H1 (cell line): Measurements from ENCODE around the gene PHGDH. TPM values are rescaled to one million over a fixed set of nuclear protein-coding genes. Genes with fewer than 3 reads are reported as not detected.
A peak's percentile ranks its signal among the peaks of the same experiment; 100 is the strongest.

Experiments used
- CTCF ChIA-PET: fragments of 300-600 bp; sonication (Branson Sonifier 250); formaldehyde crosslinking; loops from one replicate; lab custom pipeline; 2021; ENCODE audit not compliant: partially characterized antibody; lab: Charles Lee
- POLR2A ChIA-PET: fragments of 300-600 bp; sonication (Branson Sonifier 250); formaldehyde crosslinking; loops from one replicate; lab custom pipeline; 2021; ENCODE audit warnings: inconsistent platforms; ENCODE audit not compliant: partially characterized antibody; lab: Charles Lee
- DNase-seq, 2 experiments: peaks; one replicate each; pipeline versions ENCODE4 v3.0.0 to v3.0.0-alpha.2; 2010 to 2022; ENCODE audit warnings: low spot score in 2 of 2, low read depth in 1 of 2, mixed read lengths in 1 of 2
- FAIRE-seq: peaks from 2 replicates; lab custom pipeline; 2011; peaks lifted over from hg19 to GRCh38; lab: Jason Lieb, UNC
- H2AFZ ChIP-seq: 2 replicates; pipeline ENCODE4 v1.8.1; 2012; ENCODE audit warnings: low read length, inconsistent platforms
- H2AK5ac ChIP-seq: 2 replicates; pipeline ENCODE4 v1.6.1; 2013; ENCODE audit warnings: low read depth, low read length
- H2BK120ac ChIP-seq: replicated peaks from 2 replicates; pipeline ENCODE3; 2013; ENCODE audit warnings: low read depth, low read length, inconsistent platforms
- H2BK12ac ChIP-seq: 2 replicates; pipeline ENCODE4 v1.6.1; 2013; ENCODE audit warnings: low read depth, low read length
- H2BK15ac ChIP-seq: 2 replicates; pipeline ENCODE4 v1.6.1; 2013; ENCODE audit warnings: low read length
- H2BK20ac ChIP-seq: 2 replicates; pipeline ENCODE4 v1.6.1; 2013; ENCODE audit warnings: low read length
- H2BK5ac ChIP-seq: 2 replicates; pipeline ENCODE4 v1.6.1; 2013; ENCODE audit warnings: low read depth, low read length
- H3K14ac ChIP-seq: 2 replicates; pipeline ENCODE4 v1.6.1; 2013; ENCODE audit warnings: inconsistent platforms; ENCODE audit not compliant: insufficient read length
- H3K18ac ChIP-seq: 2 replicates; pipeline ENCODE4 v1.6.1; 2013; ENCODE audit warnings: low read length; ENCODE audit errors: extremely low read depth
- H3K23ac ChIP-seq: 2 replicates; pipeline ENCODE4 v1.6.1; 2013; ENCODE audit warnings: inconsistent platforms; ENCODE audit not compliant: insufficient read length
- H3K23me2 ChIP-seq: 2 replicates; pipeline ENCODE4 v1.6.1; 2013; ENCODE audit warnings: low read depth, low read length
- H3K27ac ChIP-seq: 2 replicates; pipeline ENCODE4 v1.6.1; 2011; ENCODE audit warnings: low read depth, low read length, inconsistent platforms
- H3K27me3 ChIP-seq, 4 experiments: replicated peaks in 1 of 4; 1 replicate in 1 of 4; 2 replicates in 3 of 4; pipeline versions ENCODE4 v1.6.1 to v1.8.1; 2011 to 2013; ENCODE audit warnings: low read length in 3 of 4, mild to moderate bottlenecking in 3 of 4, inconsistent platforms in 2 of 4, mixed read lengths in 2 of 4, moderate library complexity in 1 of 4; ENCODE audit not compliant: control insufficient read depth in 3 of 4, insufficient read depth in 3 of 4; ENCODE audit errors: extremely low read depth in 1 of 4
- H3K36me3 ChIP-seq, 4 experiments: 2 replicates each; pipeline versions ENCODE4 v1.6.1 to v1.8.1; 2011 to 2013; ENCODE audit warnings: mild to moderate bottlenecking in 4 of 4, low read length in 3 of 4, moderate library complexity in 2 of 4, control low read depth in 1 of 4, inconsistent platforms in 1 of 4; ENCODE audit not compliant: insufficient read depth in 4 of 4, control insufficient read depth in 2 of 4
- H3K4ac ChIP-seq: replicated peaks from 2 replicates; pipeline ENCODE3; 2013; ENCODE audit warnings: low read length, low read depth, mixed read lengths, inconsistent platforms; ENCODE audit not compliant: insufficient read length
- H3K4me1 ChIP-seq, 4 experiments: replicated peaks in 1 of 4; 1 replicate in 1 of 4; 2 replicates in 3 of 4; pipeline versions ENCODE4 v1.6.1 to v1.8.1; 2011 to 2013; ENCODE audit warnings: low read length in 3 of 4, inconsistent platforms in 2 of 4, mixed read lengths in 1 of 4; ENCODE audit not compliant: insufficient read depth in 4 of 4, control insufficient read depth in 3 of 4
- H3K4me2 ChIP-seq, 2 experiments: 2 replicates each; pipeline versions ENCODE4 v1.6.1 to v1.8.1; 2011 to 2013; ENCODE audit warnings: low read depth in 2 of 2, low read length in 2 of 2, control low read depth in 1 of 2, inconsistent platforms in 1 of 2, mild to moderate bottlenecking in 1 of 2; ENCODE audit not compliant: insufficient read depth in 1 of 2
- H3K4me3 ChIP-seq, 4 experiments: fragments of 200-600, 300-600 bp in 1 of 4; sonication (generic), shearing (Covaris generic), sonication (Bioruptor Twin) in 1 of 4; 2 replicates each; pipeline versions ENCODE4 v1.5.1 to v1.8.1; 2011 to 2016; ENCODE audit warnings: low read length in 4 of 4, low read depth in 3 of 4, control low read depth in 2 of 4, inconsistent platforms in 2 of 4, mild to moderate bottlenecking in 2 of 4, mixed read lengths in 1 of 4, moderate library complexity in 1 of 4; ENCODE audit not compliant: insufficient read depth in 2 of 4; ENCODE audit errors: extremely low read depth in 1 of 4
- H3K56ac ChIP-seq: replicated peaks from 2 replicates; pipeline ENCODE3; 2013; ENCODE audit warnings: low read depth, mild to moderate bottlenecking, mixed read lengths, low read length, inconsistent platforms; ENCODE audit not compliant: insufficient read length
- H3K79me1 ChIP-seq: 2 replicates; pipeline ENCODE4 v1.6.1; 2013; ENCODE audit warnings: low read depth, low read length, control low read depth
- H3K79me2 ChIP-seq, 2 experiments: 2 replicates each; pipeline versions ENCODE4 v1.6.1 to v1.8.1; 2012 to 2013; ENCODE audit warnings: low read length in 2 of 2, mild to moderate bottlenecking in 2 of 2, inconsistent platforms in 1 of 2; ENCODE audit not compliant: insufficient read depth in 2 of 2, control insufficient read depth in 1 of 2
- H3K9ac ChIP-seq, 4 experiments: replicated peaks in 1 of 4; 1 replicate in 1 of 4; 2 replicates in 3 of 4; pipeline versions ENCODE4 v1.6.1 to v1.8.1; 2011 to 2013; ENCODE audit warnings: low read depth in 3 of 4, low read length in 3 of 4, control low read depth in 2 of 4, mild to moderate bottlenecking in 2 of 4, moderate library complexity in 2 of 4, inconsistent platforms in 1 of 4; ENCODE audit errors: extremely low read depth in 1 of 4
- H3K9me3 ChIP-seq, 2 experiments: 2 replicates each; pipeline versions ENCODE4 v1.6.1 to v1.8.1; 2012 to 2013; ENCODE audit warnings: mild to moderate bottlenecking in 2 of 2, moderate library complexity in 2 of 2, control low read depth in 1 of 2, inconsistent platforms in 1 of 2, low read depth in 1 of 2, low read length in 1 of 2, mixed read lengths in 1 of 2; ENCODE audit not compliant: insufficient read depth in 2 of 2
- H4K20me1 ChIP-seq, 2 experiments: replicated peaks in 1 of 2; 2 replicates each; pipeline versions ENCODE3 to v1.8.1; 2011 to 2013; ENCODE audit warnings: inconsistent platforms in 2 of 2, low read length in 2 of 2, mild to moderate bottlenecking in 1 of 2; ENCODE audit not compliant: insufficient read depth in 2 of 2, control insufficient read depth in 1 of 2
- H4K5ac ChIP-seq: 2 replicates; pipeline ENCODE4 v1.6.1; 2013; ENCODE audit warnings: low read length, low read depth, mixed read lengths, inconsistent platforms; ENCODE audit not compliant: insufficient read length
- H4K8ac ChIP-seq: 2 replicates; pipeline ENCODE4 v1.8.0; 2013; ENCODE audit warnings: mild to moderate bottlenecking, moderate library complexity, low read length, inconsistent platforms; ENCODE audit not compliant: insufficient read depth; ENCODE audit errors: extremely low read depth
- H4K91ac ChIP-seq: replicated peaks from 2 replicates; pipeline ENCODE3; 2013; ENCODE audit warnings: low read length, mixed read lengths, inconsistent platforms; ENCODE audit not compliant: insufficient read length
- CEBPB ChIP-seq: IDR thresholded peaks from 2 replicates; pipeline ENCODE4 v1.6.1; 2012; ENCODE audit warnings: low read depth, low read length
- HDAC6 ChIP-seq: IDR thresholded peaks from one replicate; pipeline ENCODE4 v1.7.1; 2012; ENCODE audit warnings: low read depth, mild to moderate bottlenecking, inconsistent platforms, low read length, moderate library complexity
- POLR2AphosphoS5 ChIP-seq: IDR thresholded peaks from 2 replicates; pipeline ENCODE4 v1.6.1; 2011; ENCODE audit warnings: low read depth, low read length
- TBP ChIP-seq: IDR thresholded peaks from 2 replicates; pipeline ENCODE4 v1.6.1; 2011; ENCODE audit warnings: low read depth, low read length, improper control_type of control experiment
- WGBS, 2 experiments: shearing (Covaris generic) in 1 of 2; methylation state at CpG; one replicate each; pipeline versions ENCODE4 v1.1.6 to v1.1.7; 2013 to 2015; ENCODE audit warnings: low lambda C conversion rate in 2 of 2, mixed read lengths in 2 of 2, inconsistent platforms in 1 of 2, low coverage in 1 of 2, missing lambda C conversion rate in 1 of 2; ENCODE audit not compliant: insufficient replicate concordance in 2 of 2, insufficient coverage in 1 of 2, insufficient read length in 1 of 2; ENCODE audit errors: extremely low coverage in 1 of 2, missing lambda C conversion rate in 1 of 2; 5-methylcytosine and 5-hydroxymethylcytosine counted together
- polyA plus RNA-seq, 7 experiments: library from polyadenylated mRNA; depleted of rRNA in 3 of 7; stranded (reverse) in 5 of 7; unstranded in 2 of 7; fragments of >200 nt in 5 of 7; fragments of 200-250 nt in 2 of 7; gene quantifications; 1 replicate in 5 of 7; 2 replicates in 1 of 7; 4 replicates in 1 of 7; pipeline versions ENCODE4 v1.2.1 to v1.2.3, GENCODE V29; 2011 to 2013; ENCODE audit warnings: missing spikeins in 2 of 7, mixed read lengths in 2 of 7
- total RNA-seq: library from RNA; stranded (reverse); fragmentation: NEBNext Ultra II Directional; extraction: Animal tissue kit (Norgen Biotek cat#: 25700); gene quantifications from 2 replicates; pipeline ENCODE4 v1.2.1, GENCODE V29; 2021
- TF ChIP-seq, protein P1 (sequence below), 3 experiments: IDR thresholded peaks; 1 replicate in 2 of 3; 2 replicates in 1 of 3; pipeline versions ENCODE4 v1.5.1 to v1.6.1; 2011; ENCODE audit warnings: low read length in 3 of 3, mild to moderate bottlenecking in 3 of 3, inconsistent platforms in 2 of 3, low read depth in 1 of 3, moderate library complexity in 1 of 3; ENCODE audit not compliant: insufficient read depth in 1 of 3; ENCODE audit errors: control extremely low read depth in 1 of 3
- TF ChIP-seq, protein P2 (sequence below): IDR thresholded peaks from 2 replicates; pipeline ENCODE4 v1.6.1; 2011; ENCODE audit warnings: low read depth, mild to moderate bottlenecking, low read length; ENCODE audit not compliant: insufficient read depth

Gene PHGDH
- total and polyA plus RNA-seq, 2 of the 8 experiments (the other 6 are each of a cell fraction or from before 2014, with no cell fraction given): 358 to 687 TPM

DNA sequence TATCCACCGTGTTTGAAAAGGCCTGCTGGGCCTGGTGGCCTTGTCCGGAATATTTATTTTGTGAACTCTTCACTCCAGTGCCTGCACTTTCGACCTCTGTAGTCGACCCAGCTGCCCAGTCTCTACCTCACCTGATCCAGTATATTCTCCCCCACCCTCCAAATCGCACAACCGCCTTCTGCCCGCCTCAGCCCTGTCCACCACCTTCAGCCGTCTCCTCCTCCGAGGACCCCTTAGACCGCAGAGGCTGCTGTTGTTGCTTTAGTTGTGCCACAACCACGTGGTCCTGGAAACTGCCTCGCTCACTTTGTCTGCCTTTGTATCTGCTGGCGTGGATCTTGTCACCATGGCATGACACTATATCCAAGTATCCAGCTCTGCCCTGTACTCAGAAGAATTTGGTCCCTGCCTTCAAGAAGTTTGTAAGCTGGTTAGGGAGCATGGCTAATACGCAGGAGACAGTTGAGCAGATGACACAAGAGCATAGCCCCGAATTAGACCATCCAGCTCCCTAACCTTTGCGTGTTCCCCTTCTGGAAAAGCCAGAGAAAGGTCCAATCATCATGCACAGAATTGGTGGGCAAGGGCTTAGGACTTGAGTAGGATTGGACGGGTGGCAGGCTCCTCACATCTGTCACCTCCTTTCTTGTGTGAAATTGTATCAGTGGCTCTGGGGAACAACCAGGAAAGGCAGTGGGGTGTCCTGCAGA, 1.5 kb downstream of the PHGDH start:
- Histone ChIP-seq H3K4me2 (peak overlapping the region; percentile 87 to 95), H2BK12ac (peak overlapping the region; percentile 13), H4K91ac (peak overlapping the region; percentile 75), H4K5ac (peak overlapping the region; percentile 46), H3K14ac (no peak overlapping the region), H3K56ac (peak overlapping the region; percentile 66), H3K79me2 (peaks cover 44 to 63% of the 10 kb centered on the region in 2 experiments), H2BK20ac (0 out of 2 replicates have a peak overlapping the region, but pooled peaks have one; percentile 43), H3K27ac (peak overlapping the region; percentile 62), H3K4me3 (peak overlapping the region; percentile 85 to 99 (median 99)), H2BK15ac (peak overlapping the region; percentile 66; the same call in 1 of the 2 replicates), H3K79me1 (peaks cover 13% of the 10 kb centered on the region), H2BK120ac (peak overlapping the region; percentile 19), H3K9ac (peak overlapping the region; percentile 80 to 96 (median 94)), H3K4ac (peak overlapping the region; percentile 72), H2AK5ac (peak overlapping the region; percentile 94), H4K8ac (peak overlapping the region; percentile 92; the same call in 1 of the 2 replicates), H3K4me1 (peaks cover 17 to 32% (median 20%) of the 10 kb centered on the region in 4 experiments), H3K27me3 (no peaks in the 10 kb centered on the region), H3K23me2 (peaks cover 12% of the 10 kb centered on the region), H3K23ac (no peak overlapping the region), H3K9me3 (no peaks in the 10 kb centered on the region), H2AFZ (no peak overlapping the region), H2BK5ac (peak overlapping the region; percentile 95), H3K18ac (peak overlapping the region; percentile 73), H4K20me1 (peaks cover 33 to 37% of the 10 kb centered on the region in 2 experiments), H3K36me3 (peaks cover 0 to 25% (median 0%) of the 10 kb centered on the region in 4 experiments; a peak in 1 of 8 replicates)
- 1% methylated on average over 17 of the region's 17 CpGs; no CpG with 5 or more reads in 1 of the 2 experiments for WGBS, 2 experiments
- DNase-seq (peak in 1 of 2 experiments; percentile 54), FAIRE-seq (no peak)
- CTCF ChIA-PET: interaction anchor here (1.2 to 7.5 kb wide), 4 partner anchors 30 to 102 kb away, joined by 3 to 67 read pairs (median 16); no protein-coding TSS in a partner anchor
- POLR2A ChIA-PET: interaction anchor here (0.6 to 9.5 kb wide), 25 partner anchors 10 to 123 kb away, joined by 3 to 425 read pairs (median 9); partner anchors contain the start of genes HMGCS2 and ZNF697
- TF ChIP-seq CEBPB (no peak), HDAC6 (no peak), POLR2AphosphoS5 (peak; percentile 8), TBP (no peak)
- TF ChIP-seq, protein P1, sequence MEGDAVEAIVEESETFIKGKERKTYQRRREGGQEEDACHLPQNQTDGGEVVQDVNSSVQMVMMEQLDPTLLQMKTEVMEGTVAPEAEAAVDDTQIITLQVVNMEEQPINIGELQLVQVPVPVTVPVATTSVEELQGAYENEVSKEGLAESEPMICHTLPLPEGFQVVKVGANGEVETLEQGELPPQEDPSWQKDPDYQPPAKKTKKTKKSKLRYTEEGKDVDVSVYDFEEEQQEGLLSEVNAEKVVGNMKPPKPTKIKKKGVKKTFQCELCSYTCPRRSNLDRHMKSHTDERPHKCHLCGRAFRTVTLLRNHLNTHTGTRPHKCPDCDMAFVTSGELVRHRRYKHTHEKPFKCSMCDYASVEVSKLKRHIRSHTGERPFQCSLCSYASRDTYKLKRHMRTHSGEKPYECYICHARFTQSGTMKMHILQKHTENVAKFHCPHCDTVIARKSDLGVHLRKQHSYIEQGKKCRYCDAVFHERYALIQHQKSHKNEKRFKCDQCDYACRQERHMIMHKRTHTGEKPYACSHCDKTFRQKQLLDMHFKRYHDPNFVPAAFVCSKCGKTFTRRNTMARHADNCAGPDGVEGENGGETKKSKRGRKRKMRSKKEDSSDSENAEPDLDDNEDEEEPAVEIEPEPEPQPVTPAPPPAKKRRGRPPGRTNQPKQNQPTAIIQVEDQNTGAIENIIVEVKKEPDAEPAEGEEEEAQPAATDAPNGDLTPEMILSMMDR (IDR thresholded peaks at IDR 0.05; ENCODE audit: control extremely low read depth in 1 of 3, insufficient read depth in 1 of 3, low read depth in 1 of 3, low read length in 3 of 3): no peak
- TF ChIP-seq, protein P2, sequence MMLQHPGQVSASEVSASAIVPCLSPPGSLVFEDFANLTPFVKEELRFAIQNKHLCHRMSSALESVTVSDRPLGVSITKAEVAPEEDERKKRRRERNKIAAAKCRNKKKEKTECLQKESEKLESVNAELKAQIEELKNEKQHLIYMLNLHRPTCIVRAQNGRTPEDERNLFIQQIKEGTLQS: no peak
